GM23338 (cell line): ENCODE data around the gene CUX1. TPM values are rescaled to one million over a fixed set of nuclear protein-coding genes. Genes with fewer than 3 reads are reported as not detected.

Experiments
- ATAC-seq: fragments of 200-7000 bp; cut with Tn5 transposase; 3 replicates; pipeline ENCODE4 v1.9.1; 2020
- DNase-seq: peaks from one replicate; pipeline ENCODE4 v3.0.0-alpha.2; 2015; ENCODE audit warnings: low spot score
- H2AFZ ChIP-seq: fragments of 200-600 bp; sonication (generic); 2 replicates; pipeline ENCODE4 v1.8.0; 2016; ENCODE audit warnings: antibody characterized with exemption, mild to moderate bottlenecking, moderate library complexity
- H3F3A ChIP-seq: fragments of 200-600 bp; sonication (generic); replicated peaks from 2 replicates; pipeline ENCODE4 v1.8.0; 2017; ENCODE audit warnings: antibody characterized with exemption, mixed run types, low read depth
- H3K27ac ChIP-seq: fragments of 200-600 bp; sonication (generic); 2 replicates; pipeline ENCODE4 v1.6.1; 2016; ENCODE audit warnings: low read depth
- H3K27me3 ChIP-seq: fragments of 200-600 bp; sonication (generic); 2 replicates; pipeline ENCODE4 v1.8.0; 2016; ENCODE audit warnings: mild to moderate bottlenecking, mixed run types, moderate library complexity; ENCODE audit not compliant: insufficient read depth
- H3K36me3 ChIP-seq: fragments of 200-600 bp; sonication (generic); 2 replicates; pipeline ENCODE4 v1.8.0; 2016; ENCODE audit warnings: mild to moderate bottlenecking; ENCODE audit not compliant: insufficient read depth
- H3K4me1 ChIP-seq: fragments of 200-600 bp; sonication (generic); 2 replicates; pipeline ENCODE4 v1.8.0; 2016; ENCODE audit warnings: mild to moderate bottlenecking, moderate library complexity; ENCODE audit not compliant: insufficient read depth
- H3K4me2 ChIP-seq: fragments of 200-600 bp; sonication (generic); 2 replicates; pipeline ENCODE4 v1.7.1; 2017; ENCODE audit warnings: mixed run types
- H3K4me3 ChIP-seq: fragments of 200-600 bp; sonication (generic); 2 replicates; pipeline ENCODE4 v1.6.1; 2016; ENCODE audit warnings: mixed run types
- H3K79me2 ChIP-seq: fragments of 200-600 bp; sonication (generic); replicated peaks from 2 replicates; pipeline ENCODE4 v1.8.0; 2017; ENCODE audit warnings: mild to moderate bottlenecking; ENCODE audit not compliant: insufficient read depth
- H3K9me2 ChIP-seq: fragments of 200-600 bp; sonication (generic); 2 replicates; pipeline ENCODE4 v1.8.0; 2017; ENCODE audit not compliant: insufficient read depth
- H4K20me1 ChIP-seq: fragments of 200-600 bp; sonication (generic); replicated peaks from 2 replicates; pipeline ENCODE4 v1.8.0; 2017; ENCODE audit warnings: mild to moderate bottlenecking; ENCODE audit not compliant: insufficient read depth
- H3K27ac Mint-ChIP-seq: 2 replicates; pipeline ENCODE4 v1.8.0; 2020; ENCODE audit warnings: inconsistent platforms, mild to moderate bottlenecking, moderate library complexity, mixed read lengths
- H3K27me3 Mint-ChIP-seq: 3 replicates; pipeline ENCODE4 v1.8.0; 2022; ENCODE audit warnings: low read depth, mild to moderate bottlenecking, moderate library complexity, mixed read lengths, inconsistent platforms; ENCODE audit not compliant: insufficient read depth, poor library complexity
- H3K36me3 Mint-ChIP-seq: 3 replicates; pipeline ENCODE4 v1.8.0; 2021; ENCODE audit warnings: low read depth, mild to moderate bottlenecking, inconsistent platforms, moderate library complexity, mixed read lengths
- H3K4me1 Mint-ChIP-seq: 3 replicates; pipeline ENCODE4 v1.8.0; 2020; ENCODE audit warnings: mild to moderate bottlenecking, inconsistent platforms, mixed read lengths
- H3K4me3 Mint-ChIP-seq: 3 replicates; pipeline ENCODE4 v1.8.0; 2021; ENCODE audit warnings: moderate library complexity, mild to moderate bottlenecking, inconsistent platforms, mixed read lengths
- H3K9me3 Mint-ChIP-seq: 3 replicates; pipeline ENCODE4 v1.8.0; 2020; ENCODE audit warnings: moderate library complexity, mild to moderate bottlenecking, inconsistent platforms, mixed read lengths
- CTCF ChIP-seq, 2 experiments: fragments of 200-600 bp in 1 of 2; sonication (generic) in 1 of 2; conservative IDR thresholded peaks; 2 replicates each; pipeline versions ENCODE4 v1.5.1 to v1.6.1; 2016 to 2017; ENCODE audit warnings: antibody characterized with exemption in 2 of 2, low read depth in 2 of 2, mild to moderate bottlenecking in 2 of 2, moderate library complexity in 1 of 2
- EZH2 ChIP-seq: fragments of 200-600 bp; sonication (generic); IDR thresholded peaks from one replicate; pipeline ENCODE4 v1.8.0; 2017; ENCODE audit warnings: antibody characterized with exemption, mild to moderate bottlenecking, low read depth; ENCODE audit not compliant: unreplicated experiment
- EZH2phosphoT487 ChIP-seq: fragments of 200-600 bp; sonication (generic); IDR thresholded peaks from one replicate; pipeline ENCODE4 v1.8.1; 2018; ENCODE audit warnings: antibody characterized with exemption; ENCODE audit not compliant: unreplicated experiment
- JUNB ChIP-seq: IDR thresholded peaks from one replicate; pipeline ENCODE4 v1.6.1; 2016; ENCODE audit warnings: antibody characterized with exemption; ENCODE audit not compliant: unreplicated experiment
- POLR2AphosphoS5 ChIP-seq: IDR thresholded peaks from 2 replicates; pipeline ENCODE4 v1.6.1; 2016; ENCODE audit warnings: antibody characterized with exemption, low read depth
- STAT1 ChIP-seq: IDR thresholded peaks from one replicate; pipeline ENCODE4 v1.6.1; 2016; ENCODE audit warnings: antibody characterized with exemption; ENCODE audit not compliant: unreplicated experiment
- polyA plus RNA-seq: library from polyadenylated mRNA; unstranded; fragments of >200 nt; fragmentation: Nextera tagmentation; extraction: Ambion mirVana; gene quantifications from 2 replicates; pipeline ENCODE4 v1.2.1, GENCODE V29; 2016
- total RNA-seq: library from RNA; depleted of rRNA; stranded (reverse); fragments of >200 nt; shearing (Covaris generic); gene quantifications from 2 replicates; pipeline ENCODE4 v1.2.3, GENCODE V29; 2014
- TF ChIP-seq, protein P1 (sequence below): IDR thresholded peaks from one replicate; pipeline ENCODE4 v1.6.1; 2018; ENCODE audit warnings: antibody characterized with exemption; ENCODE audit not compliant: unreplicated experiment
- TF ChIP-seq, protein P2 (sequence below): fragments of 250-450 bp; sonication (Bioruptor Pico); IDR thresholded peaks from 2 replicates; pipeline ENCODE4 v1.5.0; 2020; ENCODE audit warnings: mild to moderate bottlenecking, moderate library complexity

The CUX1 gene
- total and polyA plus RNA-seq, 2 experiments from 2014 or later: 49.9 to 64.0 TPM

- TF ChIP-seq, protein P1, sequence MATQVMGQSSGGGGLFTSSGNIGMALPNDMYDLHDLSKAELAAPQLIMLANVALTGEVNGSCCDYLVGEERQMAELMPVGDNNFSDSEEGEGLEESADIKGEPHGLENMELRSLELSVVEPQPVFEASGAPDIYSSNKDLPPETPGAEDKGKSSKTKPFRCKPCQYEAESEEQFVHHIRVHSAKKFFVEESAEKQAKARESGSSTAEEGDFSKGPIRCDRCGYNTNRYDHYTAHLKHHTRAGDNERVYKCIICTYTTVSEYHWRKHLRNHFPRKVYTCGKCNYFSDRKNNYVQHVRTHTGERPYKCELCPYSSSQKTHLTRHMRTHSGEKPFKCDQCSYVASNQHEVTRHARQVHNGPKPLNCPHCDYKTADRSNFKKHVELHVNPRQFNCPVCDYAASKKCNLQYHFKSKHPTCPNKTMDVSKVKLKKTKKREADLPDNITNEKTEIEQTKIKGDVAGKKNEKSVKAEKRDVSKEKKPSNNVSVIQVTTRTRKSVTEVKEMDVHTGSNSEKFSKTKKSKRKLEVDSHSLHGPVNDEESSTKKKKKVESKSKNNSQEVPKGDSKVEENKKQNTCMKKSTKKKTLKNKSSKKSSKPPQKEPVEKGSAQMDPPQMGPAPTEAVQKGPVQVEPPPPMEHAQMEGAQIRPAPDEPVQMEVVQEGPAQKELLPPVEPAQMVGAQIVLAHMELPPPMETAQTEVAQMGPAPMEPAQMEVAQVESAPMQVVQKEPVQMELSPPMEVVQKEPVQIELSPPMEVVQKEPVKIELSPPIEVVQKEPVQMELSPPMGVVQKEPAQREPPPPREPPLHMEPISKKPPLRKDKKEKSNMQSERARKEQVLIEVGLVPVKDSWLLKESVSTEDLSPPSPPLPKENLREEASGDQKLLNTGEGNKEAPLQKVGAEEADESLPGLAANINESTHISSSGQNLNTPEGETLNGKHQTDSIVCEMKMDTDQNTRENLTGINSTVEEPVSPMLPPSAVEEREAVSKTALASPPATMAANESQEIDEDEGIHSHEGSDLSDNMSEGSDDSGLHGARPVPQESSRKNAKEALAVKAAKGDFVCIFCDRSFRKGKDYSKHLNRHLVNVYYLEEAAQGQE: no peak
- TF ChIP-seq CTCF (conservative IDR thresholded peaks at IDR 0.05; ENCODE audit: low read depth in 2 of 2): no peak
Observed at GRCh38 chr7:101990811-101991418, 173.5 kb downstream of the CUX1 start (continued).

DNA sequence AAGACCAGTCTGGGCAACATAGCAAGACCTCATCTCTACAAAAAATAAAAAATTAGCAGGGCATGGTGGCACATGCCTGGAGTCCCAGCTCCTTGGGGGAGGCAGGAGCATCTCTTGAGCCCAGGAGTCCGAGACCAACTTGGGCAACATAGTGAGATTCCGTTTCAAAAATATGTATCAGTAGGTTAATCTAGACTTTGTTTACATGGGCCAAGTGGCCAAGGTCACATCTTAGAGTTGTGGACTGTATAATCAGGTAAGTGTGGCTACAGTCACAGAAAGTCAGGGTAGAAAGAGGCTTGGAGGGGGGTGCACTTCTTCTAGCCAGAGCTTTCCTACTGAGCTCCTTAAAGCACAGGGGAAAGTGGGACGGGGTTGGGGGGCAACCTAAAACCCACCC is 174.4 kb downstream of the CUX1 start:
- Histone ChIP-seq H3K36me3 (no peaks in the 10 kb centered on the region), H3K4me2 (no peak overlapping the region), H3K4me1 (peaks cover 13% of the 10 kb centered on the region), H3K27ac (no peak overlapping the region), H4K20me1 (peaks cover 5% of the 10 kb centered on the region; the same call in 1 of the 2 replicates), H3F3A (no peaks in the 10 kb centered on the region), H3K4me3 (no peak overlapping the region), H3K9me2 (no peaks in the 10 kb centered on the region), H3K27me3 (no peaks in the 10 kb centered on the region), H2AFZ (no peak overlapping the region), H3K79me2 (peaks cover 55% of the 10 kb centered on the region)
- no peaks in the 10 kb centered on the region for H3K9me3 Mint-ChIP-seq
- ATAC-seq (no peak), DNase-seq (no peak)
- peaks cover 10% of the 10 kb centered on the region for H3K27me3 Mint-ChIP-seq
- no peak overlapping the region for H3K27ac Mint-ChIP-seq
- H3K36me3 Mint-ChIP-seq: peaks cover 14% of the 10 kb centered on the region
- no peak overlapping the region for H3K4me3 Mint-ChIP-seq
- peaks cover 39% of the 10 kb centered on the region for H3K4me1 Mint-ChIP-seq
- TF ChIP-seq EZH2phosphoT487 (no peak), EZH2 (no peak), POLR2AphosphoS5 (no peak), JUNB (no peak), STAT1 (no peak)
- TF ChIP-seq, protein P2, sequence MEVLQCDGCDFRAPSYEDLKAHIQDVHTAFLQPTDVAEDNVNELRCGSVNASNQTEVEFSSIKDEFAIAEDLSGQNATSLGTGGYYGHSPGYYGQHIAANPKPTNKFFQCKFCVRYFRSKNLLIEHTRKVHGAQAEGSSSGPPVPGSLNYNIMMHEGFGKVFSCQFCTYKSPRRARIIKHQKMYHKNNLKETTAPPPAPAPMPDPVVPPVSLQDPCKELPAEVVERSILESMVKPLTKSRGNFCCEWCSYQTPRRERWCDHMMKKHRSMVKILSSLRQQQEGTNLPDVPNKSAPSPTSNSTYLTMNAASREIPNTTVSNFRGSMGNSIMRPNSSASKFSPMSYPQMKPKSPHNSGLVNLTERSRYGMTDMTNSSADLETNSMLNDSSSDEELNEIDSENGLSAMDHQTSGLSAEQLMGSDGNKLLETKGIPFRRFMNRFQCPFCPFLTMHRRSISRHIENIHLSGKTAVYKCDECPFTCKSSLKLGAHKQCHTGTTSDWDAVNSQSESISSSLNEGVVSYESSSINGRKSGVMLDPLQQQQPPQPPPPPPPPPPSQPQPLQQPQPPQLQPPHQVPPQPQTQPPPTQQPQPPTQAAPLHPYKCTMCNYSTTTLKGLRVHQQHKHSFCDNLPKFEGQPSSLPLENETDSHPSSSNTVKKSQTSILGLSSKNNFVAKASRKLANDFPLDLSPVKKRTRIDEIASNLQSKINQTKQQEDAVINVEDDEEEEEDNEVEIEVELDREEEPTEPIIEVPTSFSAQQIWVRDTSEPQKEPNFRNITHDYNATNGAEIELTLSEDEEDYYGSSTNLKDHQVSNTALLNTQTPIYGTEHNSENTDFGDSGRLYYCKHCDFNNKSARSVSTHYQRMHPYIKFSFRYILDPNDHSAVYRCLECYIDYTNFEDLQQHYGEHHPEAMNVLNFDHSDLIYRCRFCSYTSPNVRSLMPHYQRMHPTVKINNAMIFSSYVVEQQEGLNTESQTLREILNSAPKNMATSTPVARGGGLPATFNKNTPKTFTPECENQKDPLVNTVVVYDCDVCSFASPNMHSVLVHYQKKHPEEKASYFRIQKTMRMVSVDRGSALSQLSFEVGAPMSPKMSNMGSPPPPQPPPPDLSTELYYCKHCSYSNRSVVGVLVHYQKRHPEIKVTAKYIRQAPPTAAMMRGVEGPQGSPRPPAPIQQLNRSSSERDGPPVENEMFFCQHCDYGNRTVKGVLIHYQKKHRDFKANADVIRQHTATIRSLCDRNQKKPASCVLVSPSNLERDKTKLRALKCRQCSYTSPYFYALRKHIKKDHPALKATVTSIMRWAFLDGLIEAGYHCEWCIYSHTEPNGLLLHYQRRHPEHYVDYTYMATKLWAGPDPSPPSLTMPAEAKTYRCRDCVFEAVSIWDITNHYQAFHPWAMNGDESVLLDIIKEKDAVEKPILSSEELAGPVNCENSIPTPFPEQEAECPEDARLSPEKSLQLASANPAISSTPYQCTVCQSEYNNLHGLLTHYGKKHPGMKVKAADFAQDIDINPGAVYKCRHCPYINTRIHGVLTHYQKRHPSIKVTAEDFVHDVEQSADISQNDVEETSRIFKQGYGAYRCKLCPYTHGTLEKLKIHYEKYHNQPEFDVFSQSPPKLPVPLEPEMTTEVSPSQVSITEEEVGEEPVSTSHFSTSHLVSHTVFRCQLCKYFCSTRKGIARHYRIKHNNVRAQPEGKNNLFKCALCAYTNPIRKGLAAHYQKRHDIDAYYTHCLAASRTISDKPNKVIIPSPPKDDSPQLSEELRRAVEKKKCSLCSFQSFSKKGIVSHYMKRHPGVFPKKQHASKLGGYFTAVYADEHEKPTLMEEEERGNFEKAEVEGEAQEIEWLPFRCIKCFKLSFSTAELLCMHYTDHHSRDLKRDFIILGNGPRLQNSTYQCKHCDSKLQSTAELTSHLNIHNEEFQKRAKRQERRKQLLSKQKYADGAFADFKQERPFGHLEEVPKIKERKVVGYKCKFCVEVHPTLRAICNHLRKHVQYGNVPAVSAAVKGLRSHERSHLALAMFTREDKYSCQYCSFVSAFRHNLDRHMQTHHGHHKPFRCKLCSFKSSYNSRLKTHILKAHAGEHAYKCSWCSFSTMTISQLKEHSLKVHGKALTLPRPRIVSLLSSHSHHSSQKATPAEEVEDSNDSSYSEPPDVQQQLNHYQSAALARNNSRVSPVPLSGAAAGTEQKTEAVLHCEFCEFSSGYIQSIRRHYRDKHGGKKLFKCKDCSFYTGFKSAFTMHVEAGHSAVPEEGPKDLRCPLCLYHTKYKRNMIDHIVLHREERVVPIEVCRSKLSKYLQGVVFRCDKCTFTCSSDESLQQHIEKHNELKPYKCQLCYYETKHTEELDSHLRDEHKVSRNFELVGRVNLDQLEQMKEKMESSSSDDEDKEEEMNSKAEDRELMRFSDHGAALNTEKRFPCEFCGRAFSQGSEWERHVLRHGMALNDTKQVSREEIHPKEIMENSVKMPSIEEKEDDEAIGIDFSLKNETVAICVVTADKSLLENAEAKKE (CRISPR knock-in tag): no peak
- TF ChIP-seq, protein P1: no peak
